ENCODE data around the gene RPL6. TPM values are rescaled to one million over a fixed set of nuclear protein-coding genes. Genes with fewer than 3 reads are reported as not detected.

Gene RPL6
- total RNA-seq, 1 donor from 2014 or later: 2,771 TPM

GRCh38 chr12:112431965-112432364, 22.6 kb upstream of the RPL6 start:
- Histone ChIP-seq H3K27me3 (ENCODE audit: control insufficient read depth, insufficient read depth, low read length) (no peaks in the 10 kb centered on the region), H3K36me3 (ENCODE audit: control insufficient read depth, insufficient read depth, low read length) (no peaks in the 10 kb centered on the region), H3K4me3 (ENCODE audit: low read depth, low read length) (no peak overlapping the region)
- no peak for TF ChIP-seq CTCF (IDR thresholded peaks at IDR 0.05; ENCODE audit: insufficient read depth, low read length, poor library complexity, severe bottlenecking)
- no peak for DNase-seq (ENCODE audit: low read depth)

GRCh38 chr12:112430929-112431328, 21.5 kb upstream of the RPL6 start:
- H3K27me3 ChIP-seq (ENCODE audit: control insufficient read depth, insufficient read depth, low read length): no peaks in the 10 kb centered on the region
- no peak for TF ChIP-seq CTCF (IDR thresholded peaks at IDR 0.05; ENCODE audit: insufficient read depth, low read length, poor library complexity, severe bottlenecking)
- H3K4me3 ChIP-seq (ENCODE audit: low read depth, low read length): no peak overlapping the region
- no peak for DNase-seq (ENCODE audit: low read depth)
- H3K36me3 ChIP-seq (ENCODE audit: control insufficient read depth, insufficient read depth, low read length): no peaks in the 10 kb centered on the region

- Histone ChIP-seq H3K27me3 (ENCODE audit: control insufficient read depth, insufficient read depth, low read length) (no peaks in the 10 kb centered on the region), H3K4me3 (ENCODE audit: low read depth, low read length) (no peak overlapping the region), H3K36me3 (ENCODE audit: control insufficient read depth, insufficient read depth, low read length) (no peaks in the 10 kb centered on the region)
- no peak for DNase-seq (ENCODE audit: low read depth)
- no peak for TF ChIP-seq CTCF (IDR thresholded peaks at IDR 0.05; ENCODE audit: insufficient read depth, low read length, poor library complexity, severe bottlenecking)
Observed at GRCh38 chr12:112427760-112428159, 18.4 kb upstream of the RPL6 start.

GRCh38 chr12:112425582-112426382, 16.4 kb upstream of the RPL6 start:
- Histone ChIP-seq H3K36me3 (ENCODE audit: control insufficient read depth, insufficient read depth, low read length) (no peaks in the 10 kb centered on the region), H3K27me3 (ENCODE audit: control insufficient read depth, insufficient read depth, low read length) (no peaks in the 10 kb centered on the region), H3K4me3 (ENCODE audit: low read depth, low read length) (no peak overlapping the region)
- TF ChIP-seq CTCF (IDR thresholded peaks at IDR 0.05; ENCODE audit: insufficient read depth, low read length, poor library complexity, severe bottlenecking): no peak
- DNase-seq (ENCODE audit: low read depth): no peak

- no peak for TF ChIP-seq CTCF (IDR thresholded peaks at IDR 0.05; ENCODE audit: insufficient read depth, low read length, poor library complexity, severe bottlenecking)
- no peak for DNase-seq (ENCODE audit: low read depth)
- Histone ChIP-seq H3K27me3 (ENCODE audit: control insufficient read depth, insufficient read depth, low read length) (no peaks in the 10 kb centered on the region), H3K36me3 (ENCODE audit: control insufficient read depth, insufficient read depth, low read length) (no peaks in the 10 kb centered on the region), H3K4me3 (ENCODE audit: low read depth, low read length) (no peak overlapping the region)
Observed at GRCh38 chr12:112424126-112424525, 14.7 kb upstream of the RPL6 start.

GRCh38 chr12:112422531-112422930, 13.1 kb upstream of the RPL6 start:
- TF ChIP-seq CTCF (IDR thresholded peaks at IDR 0.05; ENCODE audit: insufficient read depth, low read length, poor library complexity, severe bottlenecking): no peak
- DNase-seq (ENCODE audit: low read depth): no peak
- Histone ChIP-seq H3K27me3 (ENCODE audit: control insufficient read depth, insufficient read depth, low read length) (no peaks in the 10 kb centered on the region), H3K36me3 (ENCODE audit: control insufficient read depth, insufficient read depth, low read length) (no peaks in the 10 kb centered on the region), H3K4me3 (ENCODE audit: low read depth, low read length) (no peak overlapping the region)

All from kidney epithelial cell (primary cell).